Gastroesophageal sphincter (tissue), 4 donors: ENCODE measurements around the gene LIF. TPM values are rescaled to one million over a fixed set of nuclear protein-coding genes. Genes with fewer than 3 reads are reported as not detected.

Source experiments
- ATAC-seq: fragments of 150-250 bp; one replicate; pipeline ENCODE4 v1.9.1; 2016; ENCODE audit warnings: mild to moderate bottlenecking, moderate library complexity
- H3K27ac ChIP-seq, 4 donors: fragments of 200-600 bp; sonication (generic) in 3 of 4; 1 replicate in 3 of 4; 2 replicates in 1 of 4; pipeline ENCODE4 v1.5.1; 2016 to 2019
- H3K27me3 ChIP-seq: fragments of 200-600 bp; sonication (generic); one replicate; pipeline ENCODE4 v1.5.1; 2019
- H3K36me3 ChIP-seq, 2 donors: fragments of 200-600 bp; sonication (generic); one replicate each; pipeline ENCODE4 v1.5.1; 2019; ENCODE audit warnings: control low read depth in 1 of 2
- H3K4me1 ChIP-seq, 3 donors: fragments of 200-600 bp; sonication (generic); 1 replicate in 2 of 3; 2 replicates in 1 of 3; pipeline ENCODE4 v1.5.1; 2016 to 2019; ENCODE audit warnings: control low read depth in 2 of 3
- H3K4me3 ChIP-seq, 2 donors: fragments of 200-600 bp; sonication (generic); one replicate each; pipeline ENCODE4 v1.5.1; 2019; ENCODE audit warnings: mild to moderate bottlenecking in 1 of 2, moderate library complexity in 1 of 2
- H3K9me3 ChIP-seq, 3 donors: fragments of 200-600 bp; sonication (generic); one replicate each; pipeline ENCODE4 v1.5.1; 2017 to 2019; ENCODE audit warnings: control low read depth in 2 of 3
- EP300 ChIP-seq: sonication (generic); formaldehyde crosslinking; IDR thresholded peaks from one replicate; pipeline ENCODE4 v1.6.1; 2017; ENCODE audit warnings: antibody characterized with exemption, mild to moderate bottlenecking
- POLR2A ChIP-seq, 2 donors: fragments of 450-650 bp; IDR thresholded peaks; one replicate each; pipeline ENCODE4 v1.6.1; 2017; ENCODE audit warnings: antibody characterized with exemption in 2 of 2, mild to moderate bottlenecking in 2 of 2, moderate library complexity in 1 of 2
- POLR2AphosphoS5 ChIP-seq: sonication (generic); formaldehyde crosslinking; IDR thresholded peaks from one replicate; pipeline ENCODE4 v1.6.1; 2017; ENCODE audit warnings: antibody characterized with exemption
- WGBS, 2 donors: methylation state at CpG; one replicate each; pipeline ENCODE4 v1.1.5; 2018; ENCODE audit warnings: low coverage in 1 of 2; 5-methylcytosine and 5-hydroxymethylcytosine counted together
- total RNA-seq, 4 donors: library from RNA; depleted of rRNA; stranded (reverse); fragments of >200 nt; gene quantifications; one replicate each; pipeline ENCODE4 v1.1.0, GENCODE V29; 2016
- TF ChIP-seq, protein P1 (sequence below), 4 experiments: fragments of 200-600 bp in 2 of 4; fragments of 450-650 bp in 2 of 4; sonication (generic) in 1 of 4; IDR thresholded peaks; one replicate each; pipeline ENCODE4 v1.5.1; 2017 to 2019; ENCODE audit warnings: antibody characterized with exemption in 4 of 4, mild to moderate bottlenecking in 2 of 4, moderate library complexity in 2 of 4

The LIF gene
- total RNA-seq, 4 donors from 2014 or later = 0.58 to 15.8 (median 0.59) TPM; not detected in 1

DNA sequence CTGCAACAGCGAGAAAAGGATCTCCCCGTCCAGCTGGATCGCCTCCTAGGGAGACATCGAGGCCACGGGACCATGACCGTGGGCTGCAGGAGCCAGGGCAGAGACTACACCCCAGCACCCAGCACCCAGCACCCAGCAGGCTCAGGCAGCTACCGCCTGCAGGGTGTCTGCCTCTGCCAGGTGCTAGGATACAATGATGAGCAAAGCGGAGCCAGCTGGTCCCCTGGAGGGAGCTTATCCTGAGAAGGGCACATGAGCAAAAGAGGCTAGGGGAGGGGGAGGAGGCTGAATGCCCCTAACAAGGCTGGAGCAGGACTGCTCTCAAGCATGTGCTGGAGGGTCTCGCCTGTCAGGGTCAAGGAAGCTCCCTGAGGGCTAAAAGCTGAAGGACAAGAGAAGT lies 47.5 kb upstream of the LIF start:
- no peaks in the 10 kb centered on the region for H3K9me3 ChIP-seq
- TF ChIP-seq, protein P1, sequence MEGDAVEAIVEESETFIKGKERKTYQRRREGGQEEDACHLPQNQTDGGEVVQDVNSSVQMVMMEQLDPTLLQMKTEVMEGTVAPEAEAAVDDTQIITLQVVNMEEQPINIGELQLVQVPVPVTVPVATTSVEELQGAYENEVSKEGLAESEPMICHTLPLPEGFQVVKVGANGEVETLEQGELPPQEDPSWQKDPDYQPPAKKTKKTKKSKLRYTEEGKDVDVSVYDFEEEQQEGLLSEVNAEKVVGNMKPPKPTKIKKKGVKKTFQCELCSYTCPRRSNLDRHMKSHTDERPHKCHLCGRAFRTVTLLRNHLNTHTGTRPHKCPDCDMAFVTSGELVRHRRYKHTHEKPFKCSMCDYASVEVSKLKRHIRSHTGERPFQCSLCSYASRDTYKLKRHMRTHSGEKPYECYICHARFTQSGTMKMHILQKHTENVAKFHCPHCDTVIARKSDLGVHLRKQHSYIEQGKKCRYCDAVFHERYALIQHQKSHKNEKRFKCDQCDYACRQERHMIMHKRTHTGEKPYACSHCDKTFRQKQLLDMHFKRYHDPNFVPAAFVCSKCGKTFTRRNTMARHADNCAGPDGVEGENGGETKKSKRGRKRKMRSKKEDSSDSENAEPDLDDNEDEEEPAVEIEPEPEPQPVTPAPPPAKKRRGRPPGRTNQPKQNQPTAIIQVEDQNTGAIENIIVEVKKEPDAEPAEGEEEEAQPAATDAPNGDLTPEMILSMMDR (IDR thresholded peaks at IDR 0.05) = no peak
- TF ChIP-seq POLR2AphosphoS5 (no peak), POLR2A (IDR thresholded peaks at IDR 0.05) (no peak), EP300 (no peak)
- no peak overlapping the region for H3K4me3 ChIP-seq
- ATAC-seq = no peak
- H3K36me3 ChIP-seq = peaks cover 0 to 76% of the 10 kb centered on the region in 2 donors
- no peaks in the 10 kb centered on the region for H3K27me3 ChIP-seq
- peak overlapping the region in 2 of 4 donors; percentile 3 to 8 for H3K27ac ChIP-seq
- 0 to 67% methylated on average over 1 of the region's 9 CpGs for WGBS, 2 donors
- peaks cover 7 to 35% (median 21%) of the 10 kb centered on the region in 3 donors for H3K4me1 ChIP-seq

DNA sequence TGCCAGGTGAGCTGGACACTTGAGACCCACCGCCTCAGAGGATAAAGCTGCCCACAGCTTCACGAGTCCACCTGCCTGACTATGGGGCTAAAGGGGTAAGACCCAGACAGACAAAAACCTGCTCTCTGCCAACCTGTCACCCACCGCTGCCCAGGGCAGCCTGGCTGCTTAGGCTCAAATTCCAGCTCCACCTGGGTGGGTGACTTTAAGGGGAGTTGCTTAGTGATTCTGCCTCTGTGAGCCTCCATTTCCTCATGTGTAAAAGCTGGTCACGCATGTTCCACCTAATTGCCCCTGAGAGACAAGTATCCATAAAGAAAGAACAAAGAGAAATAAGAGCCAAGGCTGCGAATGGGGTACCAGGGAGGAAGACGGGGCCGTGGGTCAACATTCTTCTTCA lies 46.5 kb upstream of the LIF start:
- Histone ChIP-seq H3K9me3 (no peaks in the 10 kb centered on the region), H3K4me3 (no peak overlapping the region), H3K4me1 (peaks cover 7 to 39% (median 28%) of the 10 kb centered on the region in 3 donors), H3K27me3 (no peaks in the 10 kb centered on the region), H3K36me3 (peaks cover 0 to 65% of the 10 kb centered on the region in 2 donors), H3K27ac (peak overlapping the region in 3 of 4 donors; percentile 95 to 98 (median 96))
- TF ChIP-seq EP300 (no peak), POLR2AphosphoS5 (no peak)
- no peak for ATAC-seq
- 60% methylated on average over 1 of the region's 7 CpGs; no CpG with 5 or more reads in 1 of the 2 donors for whole genome bisulfite sequencing, 2 donors

DNA sequence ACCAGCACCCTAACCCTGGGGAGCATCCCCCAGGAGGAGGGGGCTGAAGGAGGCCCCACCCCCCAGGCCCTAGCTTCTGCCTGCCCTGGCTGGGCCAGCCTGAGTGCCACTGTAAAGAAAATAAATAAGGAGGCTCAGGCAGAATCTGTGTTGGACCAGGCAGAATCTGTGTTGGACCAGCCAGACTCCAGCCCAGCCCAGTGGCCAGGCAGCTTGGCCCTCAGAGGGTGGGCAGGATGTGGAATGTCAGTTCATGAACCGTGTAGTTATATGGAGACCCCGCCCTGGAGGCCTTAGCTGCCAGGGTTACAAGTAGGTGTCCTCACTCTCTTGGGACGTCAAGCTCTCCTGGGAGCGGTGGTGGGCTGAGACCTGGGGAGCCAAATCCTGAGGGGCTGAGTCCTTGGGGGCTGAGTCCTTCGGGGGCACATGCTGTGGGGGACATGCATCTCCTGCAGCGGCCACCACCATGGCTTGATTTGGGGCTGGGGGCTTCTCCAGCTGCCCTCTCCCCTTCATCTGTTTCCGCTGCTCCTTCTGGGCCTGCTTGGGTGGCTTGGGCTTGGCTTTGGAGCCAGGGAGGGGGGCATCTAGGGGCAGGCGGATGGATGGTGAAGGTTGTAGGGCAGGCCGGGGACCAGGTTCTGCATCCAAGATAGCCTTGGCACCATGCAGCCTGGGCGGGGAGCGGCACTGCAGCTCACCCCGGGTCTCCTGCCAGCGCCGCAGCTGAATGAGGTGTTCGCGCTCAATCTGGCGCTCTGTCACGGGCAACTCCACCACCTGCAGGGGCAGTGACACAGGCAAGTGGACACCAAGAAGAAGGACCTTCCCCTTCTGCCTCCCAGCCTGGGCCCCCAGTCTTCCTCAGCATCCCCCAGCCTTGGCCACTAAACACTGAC lies 45.8 kb upstream of the LIF start:
- TF ChIP-seq POLR2A (IDR thresholded peaks at IDR 0.05) (no peak), POLR2AphosphoS5 (no peak)
- TF ChIP-seq, protein P1 (IDR thresholded peaks at IDR 0.05) = no peak
- peaks cover 0 to 60% of the 10 kb centered on the region in 2 donors for H3K36me3 ChIP-seq
- 100% methylated on average over 1 of the region's 18 CpGs; no CpG with 5 or more reads in 1 of the 2 donors for WGBS, 2 donors
- H3K27ac ChIP-seq = peak overlapping the region; percentile 94 to 98 (median 96)
- H3K27me3 ChIP-seq = no peaks in the 10 kb centered on the region
- H3K4me3 ChIP-seq = no peak overlapping the region
- no peak for ATAC-seq
- no peaks in the 10 kb centered on the region for H3K9me3 ChIP-seq
- H3K4me1 ChIP-seq = peaks cover 7 to 46% (median 32%) of the 10 kb centered on the region in 3 donors

DNA sequence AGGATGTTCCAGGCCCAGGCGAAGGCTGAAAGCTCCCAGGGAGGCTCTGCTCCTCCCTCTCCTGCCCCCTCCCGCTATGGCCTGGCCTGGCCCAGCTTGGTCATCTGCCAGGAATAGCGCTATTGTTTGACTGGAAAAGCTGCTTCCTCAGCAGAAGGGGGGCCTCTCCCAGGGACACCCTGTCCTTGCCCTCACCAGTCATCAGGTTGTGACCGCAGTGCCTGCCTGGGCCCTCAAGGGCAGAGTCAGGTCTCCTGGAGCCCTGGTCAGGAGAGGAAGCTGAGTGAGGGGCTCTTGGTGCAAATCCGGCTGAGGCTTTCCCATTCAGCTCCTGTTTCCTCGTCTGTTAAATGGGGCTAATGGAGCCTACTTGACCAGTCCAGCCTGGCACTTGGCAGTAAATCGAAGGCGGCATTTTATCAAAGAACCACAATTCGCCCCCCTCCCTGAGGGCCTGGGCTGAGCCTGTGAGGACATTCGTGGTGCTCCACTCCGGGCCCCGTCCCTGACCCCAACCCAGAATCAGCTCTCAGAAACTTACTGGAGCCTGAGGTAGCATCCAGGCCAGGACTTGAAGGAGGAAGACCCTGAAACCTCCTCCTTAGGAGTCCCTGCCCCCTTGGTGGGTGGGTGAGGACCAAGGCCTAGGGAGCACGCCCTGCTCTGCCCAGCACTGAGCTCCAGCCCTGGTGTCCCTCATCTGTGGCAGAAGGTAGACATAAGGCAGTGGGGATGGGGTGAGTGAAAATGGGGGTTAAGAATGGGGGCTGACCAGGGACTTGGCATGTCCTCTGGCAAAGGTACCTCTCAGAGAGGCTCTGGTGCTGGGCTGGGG lies 44.7 kb upstream of the LIF start:
- no peaks in the 10 kb centered on the region for H3K9me3 ChIP-seq
- 0% methylated on average over 1 of the region's 13 CpGs; no CpG with 5 or more reads in 1 of the 2 donors for WGBS, 2 donors
- H3K27me3 ChIP-seq = no peaks in the 10 kb centered on the region
- ATAC-seq = peak; percentile 59
- no peak overlapping the region for H3K4me3 ChIP-seq
- peaks cover 7 to 56% (median 35%) of the 10 kb centered on the region in 3 donors for H3K4me1 ChIP-seq
- TF ChIP-seq POLR2AphosphoS5 (peak; percentile 99), POLR2A (IDR thresholded peaks at IDR 0.05) (peak; percentile 24 to 39), EP300 (peak; percentile 80)
- TF ChIP-seq, protein P1 (IDR thresholded peaks at IDR 0.05) = peak in 1 of 4 experiments; percentile 25
- H3K27ac ChIP-seq = peak overlapping the region; percentile 94 to 98 (median 96)
- peaks cover 0 to 60% of the 10 kb centered on the region in 2 donors for H3K36me3 ChIP-seq
